ENCODE measurements around the gene NRG2. TPM values are rescaled to one million over a fixed set of nuclear protein-coding genes. Genes with fewer than 3 reads are reported as not detected.

The NRG2 gene
- 10 to 100 TPM in 5 of 9 donors, 1 to 10 TPM in 4; 1.8 to 16.7 (median 11.0) TPM for total RNA-seq
- polyA plus RNA-seq = 1 to 10 TPM; 5.0 to 6.5 (median 5.0) TPM
- long read RNA-seq, donor 1 = 0 reads
- long read RNA-seq, donor 2 = 0 reads
- long read RNA-seq, donor 3 = 0 reads
- long read RNA-seq, donor 4, partial matches to known transcripts = 0 of 2 reads
- long read RNA-seq, donor 4, other reads (novel, unspliced or antisense) = 2 of 2 reads
- long read RNA-seq, donor 5, transcript NRG2-205 (10 exons, 3,020 nt) = major isoform, 18 of 22 reads
- long read RNA-seq, donor 5, partial matches to known transcripts = 1 of 22 reads
- long read RNA-seq, donor 5, other reads (novel, unspliced or antisense) = 3 of 22 reads
- long read RNA-seq, donor 6, partial matches to known transcripts = 0 of 3 reads
- long read RNA-seq, donor 6, other reads (novel, unspliced or antisense) = 3 of 3 reads
- long read RNA-seq, donor 7 = 0 reads
- long read RNA-seq, donor 8 = 0 reads
- long read RNA-seq, donor 9 = 0 reads
- long read RNA-seq, donor 10 = 0 reads

DNA sequence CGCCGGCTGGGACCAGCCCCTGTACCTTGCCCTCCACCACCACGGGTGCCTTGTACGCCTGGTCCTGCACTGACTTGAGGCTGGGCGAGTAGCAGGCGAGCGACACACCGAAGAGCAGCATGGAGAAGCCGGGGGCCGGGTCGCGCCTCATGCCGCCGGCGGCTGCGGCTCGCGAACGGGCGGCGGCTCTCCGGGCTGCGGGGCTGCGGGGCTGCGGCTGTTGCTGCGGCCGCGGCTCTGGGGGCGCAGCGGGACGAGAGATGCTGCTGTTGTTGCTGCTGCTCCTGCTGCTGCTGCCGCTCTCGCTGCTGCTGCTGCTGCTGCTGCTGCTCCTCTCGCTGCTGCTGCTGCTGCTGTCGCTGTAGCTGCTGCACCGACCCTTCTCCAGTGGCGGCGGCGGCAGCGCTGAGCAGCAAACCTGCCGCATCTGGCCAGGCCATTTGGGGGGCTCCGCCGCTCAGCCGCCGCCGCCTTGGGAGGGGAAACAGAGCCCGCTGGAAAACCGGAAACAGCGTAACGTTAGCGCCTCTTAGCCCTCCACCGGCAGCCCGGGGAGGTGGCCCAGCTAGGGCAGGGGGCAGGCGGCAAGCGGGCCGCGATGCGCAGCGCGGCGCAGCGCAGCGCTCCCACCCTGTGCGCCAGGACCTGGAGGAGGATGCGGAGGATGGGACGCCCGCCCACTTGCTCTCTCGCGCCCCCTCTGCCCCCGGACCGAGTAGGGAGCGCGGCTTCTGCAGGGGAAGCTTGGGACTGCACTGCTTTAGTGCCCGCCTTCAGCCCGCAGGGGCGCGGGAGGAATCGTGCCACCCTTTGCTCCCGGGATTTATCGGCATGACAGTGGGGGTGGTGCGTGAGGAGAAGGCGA, at the start of gene NRG2:
TSS of gene NRG2 (minus strand) at position 657 of the 865 bp plus-strand sequence.
- Histone ChIP-seq H3K9me3 (replicated peaks in 1 of 3) (no peaks in the 10 kb centered on the region), H3K4me3 (peak within 1 kb of the TSS; percentile 20 to 91 (median 44)), H3K27ac (peak within 1 kb of the TSS in 4 of 5 donors; percentile 53 to 85 (median 82)), H3K4me1 (replicated peaks in 1 of 2) (peaks cover 28 to 33% of the 10 kb centered on the region in 2 donors), H3K27me3 (no peaks in the 10 kb centered on the region), H3K36me3 (replicated peaks in 1 of 2) (no peaks in the 10 kb centered on the region)
- DNase-seq = peak; percentile 74 to 85 (median 78)
- 0% methylated on average over 21 to 82 of the region's 82 CpGs for WGBS, 4 donors
- intact Hi-C loops (cut with DNase I) = loop anchor here in 1 of 2 donors (2.0 kb wide), 1 partner anchor 254 kb away; no protein-coding TSS in a partner anchor
- TF ChIP-seq, protein P1, sequence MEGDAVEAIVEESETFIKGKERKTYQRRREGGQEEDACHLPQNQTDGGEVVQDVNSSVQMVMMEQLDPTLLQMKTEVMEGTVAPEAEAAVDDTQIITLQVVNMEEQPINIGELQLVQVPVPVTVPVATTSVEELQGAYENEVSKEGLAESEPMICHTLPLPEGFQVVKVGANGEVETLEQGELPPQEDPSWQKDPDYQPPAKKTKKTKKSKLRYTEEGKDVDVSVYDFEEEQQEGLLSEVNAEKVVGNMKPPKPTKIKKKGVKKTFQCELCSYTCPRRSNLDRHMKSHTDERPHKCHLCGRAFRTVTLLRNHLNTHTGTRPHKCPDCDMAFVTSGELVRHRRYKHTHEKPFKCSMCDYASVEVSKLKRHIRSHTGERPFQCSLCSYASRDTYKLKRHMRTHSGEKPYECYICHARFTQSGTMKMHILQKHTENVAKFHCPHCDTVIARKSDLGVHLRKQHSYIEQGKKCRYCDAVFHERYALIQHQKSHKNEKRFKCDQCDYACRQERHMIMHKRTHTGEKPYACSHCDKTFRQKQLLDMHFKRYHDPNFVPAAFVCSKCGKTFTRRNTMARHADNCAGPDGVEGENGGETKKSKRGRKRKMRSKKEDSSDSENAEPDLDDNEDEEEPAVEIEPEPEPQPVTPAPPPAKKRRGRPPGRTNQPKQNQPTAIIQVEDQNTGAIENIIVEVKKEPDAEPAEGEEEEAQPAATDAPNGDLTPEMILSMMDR (IDR thresholded peaks at IDR 0.05) = peak; percentile 18 to 68 (median 53)
- TF ChIP-seq POLR2A (IDR thresholded peaks at IDR 0.05) = peak; percentile 19 to 48

DNA sequence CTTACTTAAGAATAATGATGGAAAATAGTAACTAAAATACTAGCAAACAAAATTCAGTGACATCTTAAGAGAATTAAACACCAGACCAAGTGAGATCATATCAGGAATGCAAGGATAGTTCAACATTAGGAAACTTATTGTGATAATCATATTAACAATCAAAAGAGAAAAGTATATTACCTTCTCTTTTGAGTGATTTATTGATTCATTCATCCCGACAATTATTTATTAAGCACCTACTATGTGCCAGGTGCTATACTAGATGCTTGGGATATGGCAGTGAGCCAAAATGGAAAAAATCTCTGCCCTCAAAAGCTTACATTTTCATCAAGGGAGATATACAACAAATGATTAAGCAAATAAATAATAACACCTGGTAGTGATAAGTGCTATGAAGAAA, 47.2 kb upstream of the NRG2 start:
- Histone ChIP-seq H3K36me3 (replicated peaks in 1 of 2) (no peaks in the 10 kb centered on the region), H3K9me3 (replicated peaks in 1 of 3) (peaks cover 0 to 16% (median 0%) of the 10 kb centered on the region in 3 donors), H3K4me3 (no peak overlapping the region), H3K4me1 (replicated peaks in 1 of 2) (no peaks in the 10 kb centered on the region), H3K27me3 (no peaks in the 10 kb centered on the region), H3K27ac (no peak overlapping the region)
- TF ChIP-seq, protein P1 (IDR thresholded peaks at IDR 0.05) = no peak
- TF ChIP-seq POLR2A (IDR thresholded peaks at IDR 0.05) = no peak
- intact Hi-C loops (cut with DNase I) = no loop called here
- DNase-seq = no peak
- 50 to 69% (median 57%) methylated on average over 1 of the region's 1 CpG for WGBS, 4 donors

- H3K4me1 ChIP-seq (replicated peaks in 1 of 2) = no peaks in the 10 kb centered on the region
- H3K36me3 ChIP-seq (replicated peaks in 1 of 2) = no peaks in the 10 kb centered on the region
- H3K27ac ChIP-seq = no peak overlapping the region
- peak; percentile 20 to 63 (median 34) for DNase-seq
- no peak overlapping the region for H3K4me3 ChIP-seq
- H3K9me3 ChIP-seq (replicated peaks in 1 of 3) = peaks cover 0 to under 1% (median 0%) of the 10 kb centered on the region in 3 donors
- TF ChIP-seq, protein P1 (IDR thresholded peaks at IDR 0.05) = no peak
- H3K27me3 ChIP-seq = no peaks in the 10 kb centered on the region
- intact Hi-C loops (cut with DNase I) = loop anchor here in 1 of 2 donors (5.0 kb wide), 1 partner anchor 63 kb away; no protein-coding TSS in a partner anchor
- 20 to 32% (median 27%) methylated on average over 4 of the region's 4 CpGs for WGBS, 4 donors
Observed at GRCh38 chr5:140084541-140084940, 41.4 kb upstream of the NRG2 start.

DNA sequence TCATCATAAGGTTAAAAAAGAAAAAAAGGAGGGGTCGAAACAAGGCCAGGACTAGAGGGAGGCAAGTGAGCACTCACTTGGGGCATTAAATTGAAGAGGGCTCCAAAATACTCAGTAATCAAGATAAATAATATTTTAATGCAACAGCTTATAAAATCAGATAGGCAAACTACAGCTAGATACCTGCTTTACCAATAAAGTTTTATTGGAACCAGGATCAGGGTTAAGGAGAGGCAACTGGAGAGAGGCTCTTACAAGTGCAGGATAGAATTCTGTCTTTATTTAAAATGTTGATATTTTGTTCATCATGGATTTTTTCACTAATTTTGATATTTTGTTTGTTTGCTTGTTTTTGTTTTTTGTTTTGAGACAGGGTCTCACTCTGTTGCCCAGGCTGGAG, 40.6 kb upstream of the NRG2 start:
- no peak overlapping the region for H3K27ac ChIP-seq
- 91 to 97% (median 96%) methylated on average over 1 of the region's 1 CpG for WGBS, 4 donors
- intact Hi-C loops (cut with DNase I) = loop anchor here in 1 of 2 donors (5.0 kb wide), 1 partner anchor 64 kb away; no protein-coding TSS in a partner anchor
- TF ChIP-seq POLR2A (IDR thresholded peaks at IDR 0.05) = no peak
- TF ChIP-seq, protein P1 (IDR thresholded peaks at IDR 0.05) = no peak
- no peaks in the 10 kb centered on the region for H3K4me1 ChIP-seq (replicated peaks in 1 of 2)
- no peaks in the 10 kb centered on the region for H3K27me3 ChIP-seq
- no peaks in the 10 kb centered on the region for H3K9me3 ChIP-seq (replicated peaks in 1 of 3)
- no peak overlapping the region for H3K4me3 ChIP-seq
- no peaks in the 10 kb centered on the region for H3K36me3 ChIP-seq (replicated peaks in 1 of 2)
- no peak for DNase-seq

All from adrenal gland (tissue), 19 donors.